RWPE1 (cell line): Measurements from ENCODE around the gene ACTRT2.

Source experiments
- CTCF ChIA-PET: fragments of 350-600 bp; sonication (Branson Sonifier 250); formaldehyde crosslinking; extraction: SDS; loops from one replicate; lab custom pipeline; 2021; lab: Yijun Ruan, JAX
- POLR2A ChIA-PET: fragments of 400-600 bp; formaldehyde crosslinking; extraction: SDS; loops from one replicate; lab custom pipeline; 2020; ENCODE audit warnings: antibody characterized with exemption; ENCODE audit not compliant: low non-redundant PET; lab: Yijun Ruan, JAX
- DNase-seq: peaks from one replicate; pipeline ENCODE4 v3.0.0; 2012; ENCODE audit warnings: low spot score
- H3K27ac ChIP-seq: fragments of 450-650 bp; 2 replicates; pipeline ENCODE4 v1.5.1; 2017
- CTCF ChIP-seq: fragments of 450-650 bp; conservative IDR thresholded peaks from 2 replicates; pipeline ENCODE4 v1.5.1; 2017; ENCODE audit warnings: low read depth, mild to moderate bottlenecking

ACTRT2 gene

DNA sequence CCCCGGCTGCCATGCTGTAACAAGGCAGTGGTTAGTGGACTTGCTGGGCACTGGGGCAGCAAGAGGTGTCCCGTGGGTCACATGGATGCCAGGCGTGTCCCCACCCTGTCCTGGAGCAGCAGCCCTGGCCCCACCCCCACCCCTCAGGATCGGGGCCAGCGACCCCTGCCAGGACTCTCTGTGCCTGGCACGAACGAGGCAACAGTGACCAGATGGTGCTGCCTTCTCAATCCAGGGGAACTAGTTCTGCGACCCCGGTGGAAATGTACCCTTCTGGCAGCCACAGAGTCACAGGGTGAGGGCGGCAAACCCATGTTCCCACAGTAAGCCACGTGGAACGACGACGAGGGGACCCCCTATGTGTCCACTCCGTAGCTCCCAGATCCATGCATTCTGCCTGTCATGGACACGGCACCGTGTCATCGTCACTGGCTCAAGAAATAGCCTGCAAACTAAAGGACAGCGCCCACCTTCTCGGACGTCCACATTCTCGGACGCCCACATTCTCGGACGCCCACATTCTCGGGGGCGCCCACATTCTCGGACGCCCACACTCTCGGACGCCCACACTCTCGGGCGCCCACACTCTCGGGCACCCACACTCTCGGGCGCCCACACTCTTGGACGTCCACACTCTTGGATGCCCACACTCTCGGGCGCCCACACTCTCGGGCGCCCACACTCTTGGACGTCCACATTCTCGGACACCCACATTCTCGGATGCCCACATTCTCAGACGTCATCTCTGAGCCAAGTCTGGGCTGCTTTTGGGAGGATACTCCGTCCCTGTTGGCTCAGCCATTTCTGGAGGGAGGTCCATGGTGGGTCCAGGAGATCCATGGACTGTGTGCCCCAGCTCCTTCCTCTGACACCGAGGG lies 19.6 kb upstream of the ACTRT2 start:
- DNase-seq, result no peak
- no peak for TF ChIP-seq CTCF
- POLR2A ChIA-PET, result no interaction called here
- H3K27ac ChIP-seq, result no peak overlapping the region
- CTCF ChIA-PET, result no interaction called here

DNA sequence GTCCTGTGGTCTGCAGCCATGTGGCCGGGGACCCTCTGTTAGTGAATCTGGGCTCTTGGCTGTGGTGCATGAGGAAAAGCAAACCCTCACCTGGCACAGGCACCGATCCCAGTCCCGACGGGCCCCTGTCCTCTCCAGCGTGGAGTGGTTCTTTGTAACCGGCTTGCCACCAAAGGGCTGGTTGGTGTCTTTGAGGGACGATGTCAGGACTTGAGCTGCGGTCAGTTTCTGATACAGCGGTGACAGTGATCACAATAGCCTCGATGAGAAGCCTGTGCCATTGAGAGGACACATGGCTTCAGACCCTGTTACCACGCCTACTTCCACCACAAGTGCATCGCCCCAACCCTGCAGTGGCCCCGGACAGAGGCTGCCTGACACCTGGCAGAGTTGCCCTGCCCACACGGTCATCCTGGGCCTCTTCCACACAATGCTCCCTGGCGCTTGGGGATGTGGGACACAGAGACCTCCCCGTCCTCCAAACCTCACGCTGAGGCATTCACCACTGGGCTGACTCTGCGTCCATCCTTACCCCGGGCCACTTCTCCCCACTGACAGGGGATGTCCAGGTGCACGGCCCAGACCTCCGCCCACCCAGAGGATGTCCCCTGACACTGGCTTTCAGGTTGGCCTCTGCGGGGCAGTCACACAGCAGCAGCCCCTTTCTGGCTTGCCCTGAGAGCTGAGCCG lies 18.8 kb upstream of the ACTRT2 start:
- ChIA-PET POLR2A (no interaction called here), CTCF (no interaction called here)
- DNase-seq, result no peak
- no peak overlapping the region for H3K27ac ChIP-seq
- no peak for TF ChIP-seq CTCF

DNA sequence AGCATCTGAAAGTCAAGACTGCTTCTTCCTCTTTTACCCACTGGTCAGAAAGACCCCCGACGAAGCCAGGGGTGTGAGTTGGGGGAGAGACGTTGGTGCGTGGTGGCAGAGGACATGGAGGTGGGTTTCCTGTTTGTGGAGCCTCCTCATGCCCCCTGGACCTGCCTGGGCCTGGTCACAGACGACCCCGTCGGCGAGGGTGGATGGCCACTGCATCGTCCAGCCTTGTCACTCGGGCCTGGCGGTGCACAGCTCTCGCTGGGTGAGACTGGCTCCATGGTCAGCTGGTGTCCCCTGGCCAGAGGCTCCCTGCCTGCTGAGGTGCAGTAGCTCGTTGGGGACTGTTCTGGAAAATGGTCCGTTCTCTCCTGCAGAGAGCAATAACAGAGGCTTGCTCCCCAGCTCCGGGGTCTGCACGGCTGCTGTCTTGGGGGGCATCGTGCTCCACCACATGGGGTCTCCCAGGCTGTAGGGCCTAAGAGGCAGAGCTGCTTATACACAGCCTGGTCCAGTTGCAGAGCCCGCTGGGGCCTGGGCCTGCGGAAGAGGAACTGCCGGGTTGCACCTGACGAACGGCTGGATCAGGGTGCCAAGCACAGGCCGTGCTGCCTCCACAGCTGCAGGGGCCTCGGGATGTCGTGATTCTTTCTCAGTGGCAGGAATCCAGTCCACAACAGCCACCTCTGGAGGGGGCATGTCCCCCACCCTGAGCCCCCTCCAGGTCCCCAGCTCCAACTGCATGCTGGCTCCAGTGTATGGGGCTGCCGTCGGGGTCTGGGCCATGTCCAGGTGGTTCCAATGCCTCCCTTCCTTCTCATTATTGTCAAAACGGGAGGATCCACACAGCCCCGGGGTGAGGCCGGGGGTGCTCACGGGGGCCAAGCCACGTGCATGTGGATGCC lies 18.0 kb upstream of the ACTRT2 start:
- H3K27ac ChIP-seq, result no peak overlapping the region
- no peak for TF ChIP-seq CTCF
- ChIA-PET CTCF (no interaction called here), POLR2A (no interaction called here)
- no peak for DNase-seq

DNA sequence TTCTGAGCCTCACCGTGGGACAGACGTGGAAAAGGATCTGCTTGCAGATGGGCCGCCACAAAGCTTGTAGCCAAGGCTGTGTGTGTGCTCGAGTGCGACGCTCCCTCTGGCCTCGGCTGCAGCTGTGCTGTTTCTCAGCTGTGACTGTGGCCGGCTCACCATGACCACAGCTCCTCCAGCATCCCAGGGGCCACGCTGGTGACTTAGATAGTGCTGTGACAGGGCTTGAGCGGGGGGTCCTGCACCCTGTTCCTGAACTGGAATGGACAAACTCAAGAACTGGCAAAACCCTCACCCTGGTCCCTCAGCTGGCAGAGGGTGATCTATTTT lies 17.4 kb upstream of the ACTRT2 start:
- no peak overlapping the region for H3K27ac ChIP-seq
- no peak for TF ChIP-seq CTCF
- CTCF ChIA-PET, result no interaction called here
- no peak for DNase-seq
- POLR2A ChIA-PET, result no interaction called here

DNA sequence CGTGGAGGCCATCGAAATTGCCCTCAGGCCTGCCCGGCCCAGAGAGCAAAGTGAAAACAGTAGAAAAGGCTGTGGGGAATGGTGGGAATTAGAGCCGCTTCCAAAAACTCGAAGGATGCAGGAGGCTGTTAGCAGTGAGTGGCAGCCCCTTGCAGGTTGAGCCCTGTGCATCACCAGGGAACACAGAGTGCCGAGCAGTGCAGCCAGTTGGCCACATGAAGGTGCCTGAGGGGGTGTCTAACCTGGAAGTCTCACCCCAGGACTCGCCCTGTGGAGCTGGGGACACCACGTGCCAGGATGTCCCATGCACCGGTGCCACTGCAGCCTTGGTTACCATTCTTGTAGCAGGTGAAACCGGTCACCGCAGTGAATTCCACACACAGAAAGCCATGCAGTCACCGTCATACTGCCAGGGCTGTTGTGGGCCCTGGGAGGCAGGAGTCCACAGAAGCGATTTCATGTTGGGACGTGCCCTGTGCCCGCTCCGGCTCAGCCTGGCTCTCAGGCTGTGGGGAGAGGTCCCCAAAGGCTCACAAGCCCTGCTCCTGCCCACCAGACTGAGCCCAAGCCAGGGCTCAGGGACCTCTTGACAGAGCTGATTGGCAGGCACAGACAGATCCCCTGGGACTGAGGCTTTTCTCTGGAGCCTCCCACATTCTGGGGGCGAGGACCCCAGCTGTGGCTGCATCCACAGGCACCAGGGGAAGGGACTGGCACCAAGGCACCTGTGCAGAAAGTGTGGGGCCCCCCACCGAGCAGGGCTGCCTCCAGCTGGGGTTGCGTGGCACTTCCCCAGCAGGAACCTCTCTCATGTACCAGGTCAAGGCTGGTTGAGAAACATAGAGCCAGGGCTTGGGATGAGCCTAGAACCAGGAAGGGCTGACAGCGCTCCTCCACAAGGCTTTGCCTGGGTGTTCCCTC lies 16.7 kb upstream of the ACTRT2 start:
- no peak overlapping the region for H3K27ac ChIP-seq
- no peak for DNase-seq
- ChIA-PET POLR2A (no interaction called here), CTCF (no interaction called here)
- no peak for TF ChIP-seq CTCF
